Right cardiac atrium (tissue), 5 donors: Measurements from ENCODE around the gene CCDC178. TPM values are rescaled to one million over a fixed set of nuclear protein-coding genes. Genes with fewer than 3 reads are reported as not detected.
"Not testable (repeated sequence)": the region's sequence is repeated elsewhere in the genome, so short reads cannot be mapped to it uniquely, and the experiment has no call there.

Experiments
- ATAC-seq, 2 donors: fragments of 200-7000 bp; cut with Tn5 transposase; one replicate each; pipeline versions ENCODE4 v1.8.0 to v1.9.1; 2020; ENCODE audit warnings: moderate library complexity in 2 of 2, mild to moderate bottlenecking in 1 of 2
- DNase-seq, 3 donors: peaks; one replicate each; pipeline ENCODE4 v3.0.0-alpha.2; 2020
- H3K27ac ChIP-seq: one replicate; pipeline ENCODE4 v1.5.1; 2013; ENCODE audit warnings: mild to moderate bottlenecking, low read length, control low read depth, moderate library complexity
- H3K27me3 ChIP-seq: one replicate; pipeline ENCODE4 v1.6.1; 2013; ENCODE audit not compliant: control insufficient read depth, insufficient read depth
- H3K4me1 ChIP-seq: one replicate; pipeline ENCODE4 v1.6.1; 2013; ENCODE audit warnings: low read length; ENCODE audit not compliant: control insufficient read depth, insufficient read depth
- H3K4me3 ChIP-seq: one replicate; pipeline ENCODE4 v1.5.1; 2013; ENCODE audit warnings: low read length, control low read depth
- H3K9me3 ChIP-seq: one replicate; pipeline ENCODE4 v1.6.1; 2013; ENCODE audit warnings: low read length; ENCODE audit not compliant: control insufficient read depth
- WGBS: extraction: QIAGEN DNeasy Blood & Tissue Kit; methylation state at CpG from one replicate; pipeline ENCODE4 v1.1.7; 2013; 5-methylcytosine and 5-hydroxymethylcytosine counted together
- intact Hi-C, 4 donors: fragments of 100-400 bp; cut with DNase I; formaldehyde crosslinking; loops; one replicate each; pipeline versions ENCODE4 v1.11.0 to v1.14.0; 2022 to 2023
- polyA plus RNA-seq: library from polyadenylated mRNA; stranded (reverse); fragments of 200-250 nt; gene quantifications from one replicate; pipeline ENCODE4 v1.2.3, GENCODE V29; 2013
- total RNA-seq, 4 donors: library from RNA; stranded (reverse); fragmentation: NEBNext Ultra II Directional; extraction: Animal tissue kit (Norgen Biotek cat#: 25700); gene quantifications; one replicate each; pipeline ENCODE4 v1.2.1, GENCODE V29; 2021
- donor health status: healthy with polysubstance abuse.
- donor health status: DM: no; HTN: yes; CAD: no.
- donor health status: DM: no; HTN: no; CAD: no.
- donor health status: DM: no; HTN: yes; CAD: no; lungs with severe emphysema.
- donor health status: DM: yes; HTN: yes; CAD: no.

Gene CCDC178
- total and polyA plus RNA-seq, 5 donors, result 0.14 to 0.41 (median 0.29) TPM; not detected in 2

DNA sequence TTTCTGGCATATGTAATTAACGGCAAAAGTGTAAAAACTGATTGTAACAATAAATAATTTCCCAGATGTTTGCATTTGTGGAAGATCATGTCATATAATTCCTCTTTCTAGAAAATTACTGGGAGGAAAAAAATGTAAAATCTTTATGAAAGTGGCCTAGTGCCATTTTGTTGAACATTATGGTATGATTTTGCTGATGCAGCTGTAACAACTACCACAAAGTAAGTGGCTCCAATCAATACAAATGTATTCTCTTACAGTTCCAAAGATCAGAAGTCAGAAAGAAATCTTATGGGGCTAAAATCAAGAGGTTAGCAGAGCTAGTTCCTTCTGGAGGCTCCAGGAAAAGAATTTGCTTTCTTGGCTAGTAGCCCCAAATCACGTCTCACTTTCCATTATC is 281.4 kb downstream of the CCDC178 start:
- ATAC-seq (no peak), DNase-seq (no peak)
- intact Hi-C loops, result no loop called here
- H3K4me1 ChIP-seq, result no peaks in the 10 kb centered on the region
- H3K4me3 ChIP-seq, result no peak overlapping the region
- 64% methylated on average over 2 of the region's 2 CpGs for WGBS
- H3K27me3 ChIP-seq, result no peaks in the 10 kb centered on the region
- H3K9me3 ChIP-seq, result no peaks in the 10 kb centered on the region
- H3K27ac ChIP-seq, result no peak overlapping the region

DNA sequence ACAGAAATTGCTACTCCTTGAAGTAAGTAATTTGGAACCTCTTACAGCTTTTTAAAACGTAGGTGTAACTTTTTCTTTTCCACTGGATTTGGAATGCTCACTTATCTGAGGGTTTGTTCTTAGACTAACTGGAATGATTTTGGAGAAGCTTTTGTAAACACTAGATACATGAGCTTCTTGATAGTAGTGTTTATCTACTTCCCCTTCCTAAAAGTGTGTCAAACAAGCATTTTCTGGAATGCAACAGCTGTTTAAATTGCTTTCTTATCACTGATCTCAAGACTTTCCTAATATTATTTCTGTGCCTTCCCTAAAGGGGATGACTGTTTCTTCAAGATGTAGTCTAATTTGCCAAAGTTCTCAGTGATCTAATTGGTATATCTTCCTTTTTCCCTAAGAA is 282.6 kb downstream of the CCDC178 start:
- no peak overlapping the region for H3K27ac ChIP-seq
- H3K4me3 ChIP-seq, result no peak overlapping the region
- no peaks in the 10 kb centered on the region for H3K27me3 ChIP-seq
- WGBS, result 9% methylated on average over 1 of the region's 1 CpG
- H3K9me3 ChIP-seq, result no peaks in the 10 kb centered on the region
- H3K4me1 ChIP-seq, result no peaks in the 10 kb centered on the region
- DNase-seq, result no peak
- no peak for ATAC-seq
- intact Hi-C loops, result no loop called here

DNA sequence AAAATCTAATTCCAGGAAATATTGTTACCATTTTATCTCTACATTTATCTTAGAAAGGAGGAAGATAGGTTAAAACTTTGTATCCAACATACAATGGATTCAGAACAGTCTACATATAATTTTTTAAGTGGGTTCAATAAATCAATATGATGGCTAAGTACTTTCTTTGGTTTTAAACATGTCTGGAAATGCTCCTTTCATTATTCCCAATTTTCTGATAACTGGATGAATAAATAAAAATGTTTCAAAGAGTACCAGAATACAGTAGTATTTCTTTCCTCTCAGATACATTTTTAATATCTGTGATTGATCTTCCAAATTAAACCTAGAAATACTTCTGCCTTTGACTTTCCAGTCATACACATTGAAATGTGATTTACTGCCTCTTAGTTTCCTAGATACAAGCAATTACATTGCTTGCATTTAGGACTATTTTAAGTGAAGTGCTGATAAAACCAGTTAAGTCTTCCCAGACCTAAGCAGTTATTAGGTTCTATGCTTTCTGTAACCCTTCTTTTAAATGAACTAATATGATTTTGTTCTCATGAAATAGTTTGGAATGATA is 283.5 kb downstream of the CCDC178 start:
- H3K4me3 ChIP-seq, result no peak overlapping the region

GRCh38 chr18:33154049-33154448 is 286.5 kb downstream of the CCDC178 start:
- H3K9me3 ChIP-seq, result no peaks in the 10 kb centered on the region
- intact Hi-C loops, result no loop called here
- no peaks in the 10 kb centered on the region for H3K4me1 ChIP-seq
- DNase-seq, result no peak
- no peak overlapping the region for H3K27ac ChIP-seq
- H3K4me3 ChIP-seq, result no peak overlapping the region
- 40% methylated on average over 2 of the region's 2 CpGs for WGBS
- H3K27me3 ChIP-seq, result no peaks in the 10 kb centered on the region
- ATAC-seq, result no peak

More for the DNA sequence above, 283.5 kb downstream of the CCDC178 start:
- Histone ChIP-seq H3K9me3 (no peaks in the 10 kb centered on the region), H3K27ac (no peak overlapping the region), H3K27me3 (no peaks in the 10 kb centered on the region), H3K4me1 (no peaks in the 10 kb centered on the region)
- DNase-seq, result no peak
- ATAC-seq, result no peak
- intact Hi-C loops, result no loop called here

DNA sequence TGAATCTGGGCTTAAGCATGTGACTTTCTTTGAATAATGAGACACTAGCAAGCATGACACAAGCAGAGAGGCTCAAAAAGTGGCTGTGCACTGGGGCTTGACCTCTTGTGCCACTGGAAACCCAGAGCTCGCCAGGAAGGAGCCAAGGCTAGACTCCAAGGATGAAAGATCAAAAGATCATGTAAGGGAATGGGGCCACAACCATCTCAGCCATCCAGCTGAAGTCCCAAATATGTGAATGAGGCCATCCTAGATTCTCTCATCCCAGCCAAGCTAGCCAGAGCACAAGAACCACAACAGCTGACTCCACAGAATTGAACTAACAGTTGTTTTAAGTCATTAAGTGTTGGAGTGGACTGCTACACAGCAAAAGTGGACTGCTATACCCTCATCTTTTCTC is 288.1 kb downstream of the CCDC178 start:
- DNase-seq, result peak in 1 of 3 donors; percentile 15
- Histone ChIP-seq H3K4me1 (no peaks in the 10 kb centered on the region), H3K27me3 (no peaks in the 10 kb centered on the region), H3K27ac (no peak overlapping the region), H3K9me3 (no peaks in the 10 kb centered on the region), H3K4me3 (no peak overlapping the region)
- intact Hi-C loops, result no loop called here
- no peak for ATAC-seq
- WGBS, result 55% methylated on average over 1 of the region's 1 CpG

DNA sequence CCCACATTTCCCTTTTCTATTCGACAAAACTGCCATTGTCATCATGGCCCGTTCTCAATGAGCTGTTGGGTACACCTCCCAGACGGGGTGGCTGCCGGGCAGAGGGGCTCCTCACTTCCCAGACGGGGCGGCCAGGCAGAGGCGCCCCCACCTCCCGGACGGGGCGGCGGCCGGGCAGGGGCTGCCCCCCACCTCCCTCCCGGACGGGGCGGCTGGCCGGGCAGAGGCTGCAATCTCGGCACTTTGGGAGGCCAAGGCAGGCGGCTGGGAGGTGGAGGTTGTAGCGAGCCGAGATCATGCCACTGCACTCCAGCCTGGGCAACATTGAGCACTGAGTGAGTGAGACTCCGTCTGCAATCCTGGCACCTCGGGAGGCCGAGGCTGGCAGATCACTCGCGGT is 292.7 kb downstream of the CCDC178 start:
- H3K9me3 ChIP-seq, H3K27me3 ChIP-seq, intact Hi-C loops, H3K4me1 ChIP-seq, ATAC-seq, H3K4me3 ChIP-seq, H3K27ac ChIP-seq: not testable (repeated sequence)
- DNase-seq, result peak in 1 of 3 donors; percentile 35
- WGBS, result 95% methylated on average over 25 of the region's 25 CpGs

DNA sequence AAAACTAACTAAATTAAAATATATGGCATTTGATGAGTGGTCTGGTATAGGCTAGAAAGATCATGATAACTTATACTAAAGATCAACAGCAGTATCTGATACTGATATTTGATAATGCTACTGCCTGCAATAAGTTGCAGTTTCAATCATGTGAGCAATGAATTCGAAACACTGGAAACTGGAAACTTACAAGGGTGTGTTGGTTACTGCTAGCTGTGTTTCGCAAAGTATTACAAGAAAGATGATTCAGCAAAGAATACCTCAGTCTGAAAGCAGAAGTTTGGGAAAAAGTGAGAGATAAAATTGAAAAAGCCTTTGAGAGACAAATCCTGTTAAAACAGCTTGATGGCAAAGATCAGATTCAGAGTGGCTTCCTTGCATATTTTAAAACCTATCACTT is 294.5 kb downstream of the CCDC178 start:
- WGBS, result 79% methylated on average over 2 of the region's 2 CpGs
- Histone ChIP-seq H3K27ac (no peak overlapping the region), H3K27me3 (no peaks in the 10 kb centered on the region), H3K9me3 (no peaks in the 10 kb centered on the region), H3K4me3 (no peak overlapping the region), H3K4me1 (no peaks in the 10 kb centered on the region)
- intact Hi-C loops, result no loop called here
- ATAC-seq, result no peak
- DNase-seq, result no peak

DNA sequence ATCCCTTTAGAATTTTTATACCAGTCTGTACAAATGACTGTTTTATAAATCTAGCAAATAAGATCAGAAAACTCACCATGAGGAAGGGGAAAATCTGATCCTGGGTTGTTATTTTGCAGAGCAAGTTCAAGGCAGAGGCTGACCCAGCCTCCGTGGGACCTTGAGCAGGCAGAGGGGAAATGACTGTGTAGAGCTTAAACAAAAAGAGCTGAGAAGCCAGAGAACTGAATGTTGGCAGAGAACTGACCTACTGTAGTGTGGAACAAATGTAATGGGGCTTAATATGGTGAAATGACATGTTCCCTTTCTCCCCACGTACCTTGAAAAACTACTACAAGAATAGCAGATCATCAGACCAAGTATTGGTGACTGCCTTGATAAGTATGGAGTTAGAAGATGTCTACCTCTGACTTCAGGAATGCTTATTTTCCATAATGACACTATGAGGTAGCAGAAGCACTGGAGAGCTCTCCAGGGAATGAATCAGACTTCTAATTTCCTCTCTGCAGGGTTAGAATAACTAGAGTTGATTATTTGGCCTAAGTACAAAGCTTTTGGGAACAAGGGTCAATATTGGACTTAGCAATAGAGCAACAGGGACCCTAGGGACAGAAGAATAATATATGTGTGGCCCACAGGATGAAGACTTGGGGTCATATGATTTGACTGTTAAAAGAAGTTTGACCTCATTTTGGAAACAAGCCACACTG is 304.4 kb downstream of the CCDC178 start:
- ATAC-seq, result no peak

DNA sequence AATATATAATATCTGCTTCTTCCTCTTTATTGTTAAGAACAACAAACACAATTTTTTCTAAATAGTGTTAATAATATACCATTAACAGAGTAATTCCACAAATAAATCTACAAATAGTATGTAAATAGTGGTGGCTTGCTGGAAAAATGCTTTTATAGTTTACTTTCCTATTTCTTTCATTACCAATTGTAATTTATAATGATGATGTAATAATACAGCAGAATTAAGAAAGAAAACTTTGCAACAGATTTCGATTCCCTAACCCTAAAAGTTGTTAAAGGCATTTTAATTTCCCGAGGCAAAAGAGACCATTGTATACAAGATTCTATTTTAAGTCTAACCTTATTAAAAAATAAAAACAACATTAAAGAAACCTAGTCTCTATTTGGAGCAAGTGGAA is 307.9 kb downstream of the CCDC178 start:
- Histone ChIP-seq H3K4me1 (no peaks in the 10 kb centered on the region), H3K27ac (no peak overlapping the region), H3K4me3 (no peak overlapping the region), H3K9me3 (no peaks in the 10 kb centered on the region), H3K27me3 (no peaks in the 10 kb centered on the region)
- intact Hi-C loops, result no loop called here
- WGBS, result 75% methylated on average over 2 of the region's 2 CpGs
- ATAC-seq, result no peak
- DNase-seq, result no peak

More for the DNA sequence above, 304.4 kb downstream of the CCDC178 start:
- DNase-seq, result no peak
- intact Hi-C loops, result no loop called here
- no peak overlapping the region for H3K27ac ChIP-seq
- no peaks in the 10 kb centered on the region for H3K4me1 ChIP-seq
- 54% methylated on average over 2 of the region's 2 CpGs for WGBS
- H3K27me3 ChIP-seq, result no peaks in the 10 kb centered on the region
- no peaks in the 10 kb centered on the region for H3K9me3 ChIP-seq
- no peak overlapping the region for H3K4me3 ChIP-seq

DNA sequence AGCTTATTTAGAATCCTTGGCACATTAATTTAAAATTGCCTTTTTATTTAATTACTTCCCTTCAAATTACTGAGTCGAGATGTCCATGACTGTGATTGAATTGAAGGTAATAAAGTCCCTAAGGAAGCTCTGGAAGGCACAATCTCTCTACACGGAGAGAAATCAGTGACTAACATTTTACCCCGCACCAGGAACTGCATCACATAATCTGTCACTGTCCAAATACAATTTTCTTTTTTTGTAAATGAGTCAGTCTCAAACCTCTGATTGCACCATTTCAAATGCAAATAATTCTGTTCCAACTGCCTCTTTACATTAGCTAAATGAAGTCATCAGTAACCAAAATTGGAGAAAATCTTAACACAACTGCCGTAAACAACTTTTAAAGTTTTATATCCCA is 311.9 kb downstream of the CCDC178 start:
- H3K4me3 ChIP-seq, result no peak overlapping the region
- no peaks in the 10 kb centered on the region for H3K27me3 ChIP-seq
- 58% methylated on average over 4 of the region's 4 CpGs for WGBS
- H3K9me3 ChIP-seq, result no peaks in the 10 kb centered on the region
- no peak overlapping the region for H3K27ac ChIP-seq
- intact Hi-C loops, result no loop called here
- no peak for DNase-seq
- no peaks in the 10 kb centered on the region for H3K4me1 ChIP-seq
- ATAC-seq, result no peak

- Histone ChIP-seq H3K27me3 (no peaks in the 10 kb centered on the region), H3K9me3 (no peaks in the 10 kb centered on the region), H3K4me3 (no peak overlapping the region), H3K4me1 (no peaks in the 10 kb centered on the region), H3K27ac (no peak overlapping the region)
- no peak for DNase-seq
- ATAC-seq, result no peak
- WGBS, result 84% methylated on average over 7 of the region's 7 CpGs
- intact Hi-C loops, result no loop called here
These were observed 316.5 kb downstream of the CCDC178 start for GRCh38 chr18:33123862-33124518.
